OCI-LY3 (cell line): ENCODE results near the gene MAP3K7.

ENCODE experiments used
- H2AFZ ChIP-seq: fragments of 200-600, 300-600 bp; shearing (Covaris generic); 2 replicates; pipeline ENCODE4 v1.6.0; 2014; ENCODE audit warnings: antibody characterized with exemption, low read depth, low read length
- H3K27ac ChIP-seq: fragments of 200-600, 300-600 bp; sonication (generic); 2 replicates; pipeline ENCODE4 v1.5.1; 2014; ENCODE audit warnings: mild to moderate bottlenecking, low read length, moderate library complexity, mixed read lengths
- H3K27me3 ChIP-seq: fragments of 200-600, 300-600 bp; sonication (generic); 2 replicates; pipeline ENCODE4 v1.6.1; 2014; ENCODE audit warnings: low read depth, low read length, mixed read lengths
- H3K36me3 ChIP-seq: fragments of 200-600, 300-600 bp; sonication (generic); replicated peaks from 2 replicates; pipeline ENCODE3; 2014; ENCODE audit warnings: low read depth, low read length, mixed read lengths
- H3K4me1 ChIP-seq: fragments of 300-600, 200-600 bp; sonication (generic); 2 replicates; pipeline ENCODE4 v1.6.1; 2014; ENCODE audit warnings: low read length, mixed read lengths
- H3K4me2 ChIP-seq: fragments of 200-600, 300-600 bp; sonication (generic); 2 replicates; pipeline ENCODE4 v1.6.1; 2014; ENCODE audit warnings: low read length, mixed read lengths
- H3K4me3 ChIP-seq: fragments of 300-600, 200-600 bp; sonication (generic); 2 replicates; pipeline ENCODE4 v1.5.1; 2014; ENCODE audit warnings: antibody characterized with exemption, mild to moderate bottlenecking, low read length, moderate library complexity
- H3K79me2 ChIP-seq: fragments of 300-600, 200-600 bp; shearing (Covaris generic); 2 replicates; pipeline ENCODE4 v1.6.1; 2014; ENCODE audit warnings: mild to moderate bottlenecking, low read length, mixed read lengths
- H3K9ac ChIP-seq: fragments of 300-600, 200-600 bp; shearing (Covaris generic); 2 replicates; pipeline ENCODE4 v1.6.0; 2014; ENCODE audit warnings: mild to moderate bottlenecking, low read length, moderate library complexity
- H3K9me3 ChIP-seq: fragments of 200-600, 300-600 bp; shearing (Covaris generic); 2 replicates; pipeline ENCODE4 v1.6.1; 2014; ENCODE audit warnings: low read length, mixed read lengths; ENCODE audit not compliant: insufficient read depth
- H4K20me1 ChIP-seq: fragments of 200-600, 300-600 bp; sonication (generic); 2 replicates; pipeline ENCODE4 v1.6.1; 2016; ENCODE audit warnings: low read length, mixed read lengths; ENCODE audit not compliant: insufficient read depth
- CTCF ChIP-seq: fragments of 200-600, 300-600 bp; sonication (generic); IDR thresholded peaks from 2 replicates; pipeline ENCODE4 v1.5.1; 2014; ENCODE audit warnings: antibody characterized with exemption, low read length, low read depth
- EZH2phosphoT487 ChIP-seq: fragments of 200-600 bp; shearing (Covaris generic); IDR thresholded peaks from 2 replicates; pipeline ENCODE4 v1.6.1; 2018; ENCODE audit warnings: antibody characterized with exemption, mixed run types, low read depth

Gene MAP3K7

GRCh38 chr6:90477366-90477765 is 109.5 kb downstream of the MAP3K7 start:
- H3K27ac ChIP-seq: no peak overlapping the region
- H3K4me1 ChIP-seq: peaks cover 32% of the 10 kb centered on the region
- H3K79me2 ChIP-seq: no peaks in the 10 kb centered on the region
- no peak overlapping the region for H2AFZ ChIP-seq
- H3K4me2 ChIP-seq: no peak overlapping the region
- TF ChIP-seq EZH2phosphoT487 (no peak), CTCF (no peak)
- H3K4me3 ChIP-seq: no peak overlapping the region
- no peaks in the 10 kb centered on the region for H3K9me3 ChIP-seq
- peaks cover 54% of the 10 kb centered on the region for H3K27me3 ChIP-seq
- no peaks in the 10 kb centered on the region for H4K20me1 ChIP-seq
- H3K9ac ChIP-seq: no peak overlapping the region
- no peaks in the 10 kb centered on the region for H3K36me3 ChIP-seq

- H3K9me3 ChIP-seq: no peaks in the 10 kb centered on the region
- H3K27ac ChIP-seq: no peak overlapping the region
- no peaks in the 10 kb centered on the region for H3K36me3 ChIP-seq
- no peak overlapping the region for H2AFZ ChIP-seq
- no peaks in the 10 kb centered on the region for H4K20me1 ChIP-seq
- H3K27me3 ChIP-seq: peaks cover 64% of the 10 kb centered on the region
- H3K9ac ChIP-seq: no peak overlapping the region
- no peaks in the 10 kb centered on the region for H3K79me2 ChIP-seq
- H3K4me1 ChIP-seq: peaks cover 17% of the 10 kb centered on the region
- TF ChIP-seq CTCF: no peak
- TF ChIP-seq EZH2phosphoT487: no peak
- H3K4me2 ChIP-seq: no peak overlapping the region
- no peak overlapping the region for H3K4me3 ChIP-seq
These were observed 114.2 kb downstream of the MAP3K7 start for GRCh38 chr6:90472716-90473115.

- H2AFZ ChIP-seq: no peak overlapping the region
- H3K9me3 ChIP-seq: no peaks in the 10 kb centered on the region
- TF ChIP-seq EZH2phosphoT487 (no peak), CTCF (no peak)
- H3K27ac ChIP-seq: no peak overlapping the region
- H3K27me3 ChIP-seq: peaks cover 68% of the 10 kb centered on the region
- H3K79me2 ChIP-seq: no peaks in the 10 kb centered on the region
- H3K36me3 ChIP-seq: no peaks in the 10 kb centered on the region
- H3K4me2 ChIP-seq: no peak overlapping the region
- H4K20me1 ChIP-seq: no peaks in the 10 kb centered on the region
- H3K9ac ChIP-seq: no peak overlapping the region
- H3K4me1 ChIP-seq: peaks cover 14% of the 10 kb centered on the region
- H3K4me3 ChIP-seq: no peak overlapping the region
These were observed 115.6 kb downstream of the MAP3K7 start for GRCh38 chr6:90471263-90471662.

GRCh38 chr6:90469906-90470305 is 117.0 kb downstream of the MAP3K7 start:
- no peak overlapping the region for H3K4me2 ChIP-seq
- H3K27ac ChIP-seq: no peak overlapping the region
- H3K9me3 ChIP-seq: no peaks in the 10 kb centered on the region
- H4K20me1 ChIP-seq: no peaks in the 10 kb centered on the region
- H3K4me3 ChIP-seq: no peak overlapping the region
- no peaks in the 10 kb centered on the region for H3K36me3 ChIP-seq
- H3K4me1 ChIP-seq: peaks cover 14% of the 10 kb centered on the region
- no peak overlapping the region for H3K9ac ChIP-seq
- no peak for TF ChIP-seq EZH2phosphoT487
- no peak for TF ChIP-seq CTCF
- H3K79me2 ChIP-seq: no peaks in the 10 kb centered on the region
- peaks cover 58% of the 10 kb centered on the region for H3K27me3 ChIP-seq
- no peak overlapping the region for H2AFZ ChIP-seq
